A549 (cell line): ENCODE measurements around the gene DGUOK. TPM values are rescaled to one million over a fixed set of nuclear protein-coding genes. Genes with fewer than 3 reads are reported as not detected.
"Not testable (repeated sequence)": the region's sequence is repeated elsewhere in the genome, so short reads cannot be mapped to it uniquely, and the experiment has no call there.

Experiments
- ATAC-seq, 2 experiments: fragments of 200-7000 bp in 1 of 2; fragments of >200 bp in 1 of 2; cut with Nextera tagmentation in 1 of 2; cut with Tn5 transposase in 1 of 2; 3 replicates each; pipeline versions ENCODE4 v1.8.0 to v1.9.1; 2018 to 2020; ENCODE audit warnings: mild to moderate bottlenecking in 1 of 2, moderate library complexity in 1 of 2
- CTCF ChIA-PET: fragments of 300-600 bp; sonication (Branson Sonifier 250); formaldehyde crosslinking; extraction: SDS; loops from one replicate; lab custom pipeline; 2021; ENCODE audit warnings: antibody characterized with exemption, inconsistent platforms; lab: Yijun Ruan, JAX
- POLR2A ChIA-PET: fragments of 350-600 bp; formaldehyde crosslinking; extraction: SDS; loops from one replicate; lab custom pipeline; 2021; ENCODE audit warnings: antibody characterized with exemption, inconsistent platforms; lab: Yijun Ruan, JAX
- DNase-seq, 2 experiments: peaks; one replicate each; pipeline versions ENCODE4 v3.0.0 to v3.0.0-alpha.2; 2011 to 2016; ENCODE audit warnings: low read depth in 1 of 2, low spot score in 1 of 2
- FAIRE-seq: peaks from 2 replicates; lab custom pipeline; 2011; peaks lifted over from hg19 to GRCh38; lab: Jason Lieb, UNC
- H3K27ac ChIP-seq, 2 experiments: fragments of >200 bp; sonication (Bioruptor Twin); formaldehyde crosslinking; 3 replicates each; pipeline ENCODE4 v1.5.1; 2016 to 2017
- H3K4me1 ChIP-seq: fragments of >200 bp; sonication (Bioruptor Twin); formaldehyde crosslinking; 3 replicates; pipeline ENCODE4 v1.6.1; 2016
- H3K4me2 ChIP-seq: fragments of >200 bp; sonication (Bioruptor Twin); formaldehyde crosslinking; 3 replicates; pipeline ENCODE4 v1.6.1; 2016
- H3K4me3 ChIP-seq: fragments of >200 bp; sonication (Bioruptor Twin); formaldehyde crosslinking; 3 replicates; pipeline ENCODE4 v1.5.1; 2016
- H3K9me3 ChIP-seq: fragments of >200 bp; sonication (Bioruptor Twin); formaldehyde crosslinking; 3 replicates; pipeline ENCODE4 v1.6.1; 2016
- BHLHE40 ChIP-seq: IDR thresholded peaks from 2 replicates; pipeline ENCODE4 v1.6.1; 2012; ENCODE audit warnings: low read depth, low read length, inconsistent platforms
- CBX8 ChIP-seq: fragments of 200-600 bp; sonication (generic); IDR thresholded peaks from 2 replicates; pipeline ENCODE4 v1.6.1; 2016
- CEBPB ChIP-seq, 2 experiments: fragments of >200 bp in 1 of 2; sonication (Bioruptor Twin) in 1 of 2; formaldehyde crosslinking in 1 of 2; IDR thresholded peaks; 2 replicates each; pipeline ENCODE4 v1.6.1; 2012 to 2016
- EHF ChIP-seq: fragments of 250-450 bp; sonication (Bioruptor Pico); IDR thresholded peaks from 2 replicates; pipeline ENCODE4 v1.5.0; 2020; ENCODE audit warnings: mild to moderate bottlenecking
- EHMT2 ChIP-seq: fragments of 200-600 bp; sonication (generic); IDR thresholded peaks from 2 replicates; pipeline ENCODE4 v1.6.1; 2016; ENCODE audit warnings: antibody characterized with exemption, low read depth, mild to moderate bottlenecking, moderate library complexity
- FOSB ChIP-seq: fragments of 250-450 bp; sonication (Bioruptor Pico); IDR thresholded peaks from 2 replicates; pipeline ENCODE4 v1.5.0; 2020; ENCODE audit warnings: mild to moderate bottlenecking, moderate library complexity
- FOSL2 ChIP-seq, 2 experiments: fragments of 450-650 bp in 1 of 2; fragments of >200 bp in 1 of 2; sonication (Bioruptor Twin) in 1 of 2; formaldehyde crosslinking; IDR thresholded peaks; 2 replicates each; pipeline versions ENCODE4 v1.5.0 to v1.6.1; 2016 to 2020; ENCODE audit warnings: mild to moderate bottlenecking in 1 of 2, moderate library complexity in 1 of 2
- HEYL ChIP-seq: fragments of 250-450 bp; sonication (Bioruptor Pico); IDR thresholded peaks from 2 replicates; pipeline ENCODE4 v1.8.0; 2021; ENCODE audit warnings: mild to moderate bottlenecking, moderate library complexity
- HOXB5 ChIP-seq: fragments of 250-450 bp; sonication (Bioruptor Pico); IDR thresholded peaks from 2 replicates; pipeline ENCODE4 v1.5.0; 2020; ENCODE audit warnings: mild to moderate bottlenecking, moderate library complexity
- KDM1A ChIP-seq: fragments of 200-600 bp; sonication (generic); IDR thresholded peaks from 2 replicates; pipeline ENCODE4 v1.6.1; 2016; ENCODE audit warnings: low read depth, mild to moderate bottlenecking
- NFE2L2 ChIP-seq: fragments of 150-350 bp; conservative IDR thresholded peaks from 2 replicates; pipeline ENCODE4 v1.6.1; 2014; ENCODE audit warnings: low read length
- NR3C1 ChIP-seq: fragments of >200 bp; sonication (Bioruptor Twin); formaldehyde crosslinking; IDR thresholded peaks from 3 replicates; pipeline ENCODE4 v1.6.1; 2017
- PHF8 ChIP-seq: fragments of 200-600 bp; sonication (generic); IDR thresholded peaks from 2 replicates; pipeline ENCODE4 v1.6.1; 2016; ENCODE audit warnings: low read depth, mild to moderate bottlenecking, antibody characterized with exemption, moderate library complexity, borderline replicate concordance
- POLR2AphosphoS2 ChIP-seq: conservative IDR thresholded peaks from 2 replicates; pipeline ENCODE4 v1.6.1; 2012; ENCODE audit warnings: low read length, improper control_type of control experiment, inconsistent platforms
- RARB ChIP-seq: fragments of 250-450 bp; sonication (Bioruptor Pico); IDR thresholded peaks from 2 replicates; pipeline ENCODE4 v1.8.0; 2021; ENCODE audit warnings: mild to moderate bottlenecking, moderate library complexity
- RCOR1 ChIP-seq: fragments of 150-350 bp; IDR thresholded peaks from 2 replicates; pipeline ENCODE4 v1.6.1; 2014; ENCODE audit warnings: antibody characterized with exemption, low read length, low read depth
- RFX5 ChIP-seq: fragments of 450-650 bp; IDR thresholded peaks from 2 replicates; pipeline ENCODE4 v1.7.1; 2014; ENCODE audit warnings: antibody characterized with exemption, mild to moderate bottlenecking, moderate library complexity
- RNF2 ChIP-seq: fragments of 200-600 bp; sonication (generic); IDR thresholded peaks from 2 replicates; pipeline ENCODE4 v1.6.1; 2016; ENCODE audit warnings: low read depth, mild to moderate bottlenecking, antibody characterized with exemption, moderate library complexity, borderline replicate concordance
- SREBF2 ChIP-seq: fragments of 450-650 bp; IDR thresholded peaks from 2 replicates; pipeline ENCODE4 v1.6.1; 2014; ENCODE audit warnings: mild to moderate bottlenecking, moderate library complexity
- TP53 ChIP-seq: fragments of 250-450 bp; sonication (Bioruptor Pico); IDR thresholded peaks from 2 replicates; pipeline ENCODE4 v1.5.0; 2021; ENCODE audit warnings: mild to moderate bottlenecking, moderate library complexity
- ZC3H11A ChIP-seq: fragments of 450-650 bp; IDR thresholded peaks from 2 replicates; pipeline ENCODE4 v1.6.1; 2014; ENCODE audit warnings: antibody characterized with exemption, mild to moderate bottlenecking
- ZFP36 ChIP-seq: fragments of 450-650 bp; IDR thresholded peaks from 2 replicates; pipeline ENCODE4 v1.6.1; 2014; ENCODE audit warnings: borderline replicate concordance; ENCODE audit not compliant: partially characterized antibody
- WGBS: methylation state at CpG from one replicate; pipeline ENCODE4 v1.1.6; 2017; ENCODE audit errors: missing lambda C conversion rate; 5-methylcytosine and 5-hydroxymethylcytosine counted together
- polyA plus RNA-seq, 4 experiments: library from polyadenylated mRNA; depleted of rRNA in 3 of 4; stranded (reverse); fragments of >200 nt; fragmentation: RNase III in 1 of 4; extraction: RNeasy Plus Mini Kit Qiagen cat#74134 plus additional on column Dnase treatment in 1 of 4; gene quantifications; 2 replicates in 3 of 4; 3 replicates in 1 of 4; pipeline ENCODE4 v1.2.3, GENCODE V29; 2011 to 2017
- TF ChIP-seq, protein P1 (sequence below): fragments of >200 bp; sonication (Bioruptor Twin); formaldehyde crosslinking; IDR thresholded peaks from 3 replicates; pipeline ENCODE4 v1.5.1; 2016
- TF ChIP-seq, protein P2 (sequence below): IDR thresholded peaks from 2 replicates; pipeline ENCODE4 v1.6.1; 2012
- TF ChIP-seq, protein P3 (sequence below): fragments of 150-350 bp; IDR thresholded peaks from 2 replicates; pipeline ENCODE4 v1.6.1; 2014; ENCODE audit warnings: low read depth, mild to moderate bottlenecking, low read length
- TF ChIP-seq, protein P4 (sequence below): fragments of >200 bp; sonication (Bioruptor Twin); formaldehyde crosslinking; IDR thresholded peaks from 3 replicates; pipeline ENCODE4 v1.6.1; 2016
- TF ChIP-seq, protein P5 (sequence below): IDR thresholded peaks from 2 replicates; pipeline ENCODE4 v1.6.1; 2012; ENCODE audit warnings: low read depth, borderline replicate concordance

The DGUOK gene
- polyA plus RNA-seq, 2 of the 4 experiments (the other 2 are of a cell fraction), result 128 to 145 TPM

DNA sequence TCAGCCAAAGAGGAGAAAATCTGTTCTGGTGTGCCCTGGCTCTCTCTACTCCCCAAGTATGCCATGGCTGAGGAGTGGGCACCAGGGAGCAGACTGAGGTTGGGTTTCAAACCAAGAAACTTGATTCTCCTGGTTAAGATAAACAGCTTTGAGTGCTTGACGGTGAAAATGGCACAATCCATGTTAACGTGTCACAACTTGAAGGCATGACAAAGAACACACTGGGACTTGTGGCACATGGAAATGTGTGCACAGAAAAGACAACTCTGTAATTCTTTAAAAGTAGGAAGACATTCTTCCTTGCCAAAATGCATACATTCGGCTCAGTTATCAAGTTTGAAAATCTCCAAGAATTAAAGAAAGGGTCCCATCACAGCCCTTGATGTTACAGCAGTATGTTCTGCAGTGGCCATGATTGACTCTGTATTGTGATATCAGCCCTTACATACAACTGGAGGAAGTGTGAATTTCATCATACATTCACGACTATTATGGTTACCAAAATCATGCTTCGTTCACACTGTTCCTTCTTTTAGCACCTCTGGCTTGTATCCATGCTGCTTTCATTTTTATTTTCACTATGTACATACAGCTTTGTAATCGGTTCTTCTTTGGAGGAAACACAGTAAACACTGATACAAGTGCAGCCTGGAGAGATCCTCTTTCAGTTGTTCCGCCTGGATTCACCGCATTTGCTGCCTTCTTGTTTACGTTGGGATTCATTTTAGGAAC is 49.4 kb upstream of the DGUOK start:
- Histone ChIP-seq H3K4me1 (no peaks in the 10 kb centered on the region), H3K9me3 (no peaks in the 10 kb centered on the region), H3K4me2 (0 out of 3 replicates have a peak overlapping the region, but pooled peaks have one; percentile 26), H3K4me3 (no peak overlapping the region), H3K27ac (no peak overlapping the region)
- DNase-seq (no peak), FAIRE-seq (no peak), ATAC-seq (peak; percentile 43 to 47; a peak in 4 of 6 replicates)
- ChIA-PET POLR2A (no interaction called here), CTCF (no interaction called here)
- WGBS, result 41% methylated on average over 9 of the region's 9 CpGs
- TF ChIP-seq, protein P1, sequence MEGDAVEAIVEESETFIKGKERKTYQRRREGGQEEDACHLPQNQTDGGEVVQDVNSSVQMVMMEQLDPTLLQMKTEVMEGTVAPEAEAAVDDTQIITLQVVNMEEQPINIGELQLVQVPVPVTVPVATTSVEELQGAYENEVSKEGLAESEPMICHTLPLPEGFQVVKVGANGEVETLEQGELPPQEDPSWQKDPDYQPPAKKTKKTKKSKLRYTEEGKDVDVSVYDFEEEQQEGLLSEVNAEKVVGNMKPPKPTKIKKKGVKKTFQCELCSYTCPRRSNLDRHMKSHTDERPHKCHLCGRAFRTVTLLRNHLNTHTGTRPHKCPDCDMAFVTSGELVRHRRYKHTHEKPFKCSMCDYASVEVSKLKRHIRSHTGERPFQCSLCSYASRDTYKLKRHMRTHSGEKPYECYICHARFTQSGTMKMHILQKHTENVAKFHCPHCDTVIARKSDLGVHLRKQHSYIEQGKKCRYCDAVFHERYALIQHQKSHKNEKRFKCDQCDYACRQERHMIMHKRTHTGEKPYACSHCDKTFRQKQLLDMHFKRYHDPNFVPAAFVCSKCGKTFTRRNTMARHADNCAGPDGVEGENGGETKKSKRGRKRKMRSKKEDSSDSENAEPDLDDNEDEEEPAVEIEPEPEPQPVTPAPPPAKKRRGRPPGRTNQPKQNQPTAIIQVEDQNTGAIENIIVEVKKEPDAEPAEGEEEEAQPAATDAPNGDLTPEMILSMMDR, result no peak
- TF ChIP-seq EHMT2 (no peak), RARB (no peak), EHF (no peak), HEYL (CRISPR knock-in tag) (no peak), RFX5 (no peak), RCOR1 (no peak), ZFP36 (no peak), CEBPB (IDR thresholded peaks at IDR 0.05) (no peak), BHLHE40 (no peak), CBX8 (no peak), HOXB5 (no peak), NR3C1 (no peak), ZC3H11A (no peak), POLR2AphosphoS2 (no peak), TP53 (CRISPR knock-in tag) (no peak)
- TF ChIP-seq, protein P2, sequence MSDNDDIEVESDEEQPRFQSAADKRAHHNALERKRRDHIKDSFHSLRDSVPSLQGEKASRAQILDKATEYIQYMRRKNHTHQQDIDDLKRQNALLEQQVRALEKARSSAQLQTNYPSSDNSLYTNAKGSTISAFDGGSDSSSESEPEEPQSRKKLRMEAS, result no peak
- TF ChIP-seq, protein P3, sequence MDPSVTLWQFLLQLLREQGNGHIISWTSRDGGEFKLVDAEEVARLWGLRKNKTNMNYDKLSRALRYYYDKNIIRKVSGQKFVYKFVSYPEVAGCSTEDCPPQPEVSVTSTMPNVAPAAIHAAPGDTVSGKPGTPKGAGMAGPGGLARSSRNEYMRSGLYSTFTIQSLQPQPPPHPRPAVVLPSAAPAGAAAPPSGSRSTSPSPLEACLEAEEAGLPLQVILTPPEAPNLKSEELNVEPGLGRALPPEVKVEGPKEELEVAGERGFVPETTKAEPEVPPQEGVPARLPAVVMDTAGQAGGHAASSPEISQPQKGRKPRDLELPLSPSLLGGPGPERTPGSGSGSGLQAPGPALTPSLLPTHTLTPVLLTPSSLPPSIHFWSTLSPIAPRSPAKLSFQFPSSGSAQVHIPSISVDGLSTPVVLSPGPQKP, result no peak
- TF ChIP-seq, protein P4, sequence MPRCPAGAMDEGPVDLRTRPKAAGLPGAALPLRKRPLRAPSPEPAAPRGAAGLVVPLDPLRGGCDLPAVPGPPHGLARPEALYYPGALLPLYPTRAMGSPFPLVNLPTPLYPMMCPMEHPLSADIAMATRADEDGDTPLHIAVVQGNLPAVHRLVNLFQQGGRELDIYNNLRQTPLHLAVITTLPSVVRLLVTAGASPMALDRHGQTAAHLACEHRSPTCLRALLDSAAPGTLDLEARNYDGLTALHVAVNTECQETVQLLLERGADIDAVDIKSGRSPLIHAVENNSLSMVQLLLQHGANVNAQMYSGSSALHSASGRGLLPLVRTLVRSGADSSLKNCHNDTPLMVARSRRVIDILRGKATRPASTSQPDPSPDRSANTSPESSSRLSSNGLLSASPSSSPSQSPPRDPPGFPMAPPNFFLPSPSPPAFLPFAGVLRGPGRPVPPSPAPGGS, result no peak

DNA sequence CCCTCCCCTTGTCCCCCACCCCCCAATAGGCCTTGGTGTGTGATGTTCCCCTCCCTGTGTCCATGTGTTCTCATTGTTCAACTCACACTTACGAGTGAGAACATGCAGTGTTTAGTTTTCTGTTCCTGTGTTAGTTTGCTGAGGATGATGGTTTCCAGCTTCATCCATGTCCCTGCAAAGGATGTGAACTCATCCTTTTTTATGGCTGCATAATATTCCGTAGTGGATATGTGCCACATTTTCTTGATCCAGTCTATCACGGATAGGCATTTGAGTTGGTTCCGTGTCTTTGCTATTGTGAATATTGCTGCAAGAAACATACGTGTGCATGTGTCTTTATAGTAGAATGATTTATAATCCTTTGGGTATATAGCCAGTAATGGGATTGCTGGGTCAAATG is 48.7 kb upstream of the DGUOK start:
- ATAC-seq, DNase-seq, H3K4me2 ChIP-seq, H3K4me1 ChIP-seq, FAIRE-seq, H3K9me3 ChIP-seq, H3K27ac ChIP-seq, POLR2A ChIA-PET, H3K4me3 ChIP-seq, CTCF ChIA-PET: not testable (repeated sequence)
- WGBS, result 83% methylated on average over 5 of the region's 5 CpGs

DNA sequence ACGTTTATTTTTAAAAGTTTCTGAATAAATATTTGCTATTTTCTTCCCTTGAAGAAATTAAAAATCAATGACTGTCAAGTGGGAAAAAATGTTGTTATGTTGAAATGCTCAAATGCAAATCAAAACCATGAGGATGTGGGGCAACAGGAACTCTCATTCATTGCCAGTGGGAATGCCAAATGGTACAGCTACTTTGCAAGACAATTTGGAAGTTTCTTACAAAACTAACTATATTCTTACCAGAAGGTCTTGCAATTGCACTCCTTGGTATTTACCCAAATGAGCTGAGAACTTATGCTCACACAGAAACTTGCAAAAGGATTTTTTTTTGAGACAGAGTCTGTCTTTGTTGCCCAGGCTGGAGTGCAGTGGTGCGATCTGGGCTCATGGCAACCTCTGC is 41.3 kb upstream of the DGUOK start:
- TF ChIP-seq RNF2 (no peak), FOSL2 (IDR thresholded peaks at IDR 0.05) (no peak), FOSL2 (CRISPR knock-in tag; IDR thresholded peaks at IDR 0.05) (no peak), SREBF2 (no peak), EHMT2 (no peak), FOSB (CRISPR knock-in tag) (no peak), NFE2L2 (no peak), PHF8 (no peak), EHF (no peak), KDM1A (no peak)
- TF ChIP-seq, protein P4, result no peak
- TF ChIP-seq, protein P5, sequence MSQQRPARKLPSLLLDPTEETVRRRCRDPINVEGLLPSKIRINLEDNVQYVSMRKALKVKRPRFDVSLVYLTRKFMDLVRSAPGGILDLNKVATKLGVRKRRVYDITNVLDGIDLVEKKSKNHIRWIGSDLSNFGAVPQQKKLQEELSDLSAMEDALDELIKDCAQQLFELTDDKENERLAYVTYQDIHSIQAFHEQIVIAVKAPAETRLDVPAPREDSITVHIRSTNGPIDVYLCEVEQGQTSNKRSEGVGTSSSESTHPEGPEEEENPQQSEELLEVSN, result no peak
- DNase-seq (no peak), FAIRE-seq (no peak), ATAC-seq (no peak)
- 41% methylated on average over 2 of the region's 2 CpGs for WGBS
- Histone ChIP-seq H3K9me3 (no peaks in the 10 kb centered on the region), H3K4me3 (no peak overlapping the region), H3K4me2 (no peak overlapping the region), H3K4me1 (peaks cover 8% of the 10 kb centered on the region; the same call in 2 of the 3 replicates), H3K27ac (no peak overlapping the region)
- CTCF ChIA-PET, result interaction anchor here (0.5 kb wide), 1 partner anchor 12 kb away, joined by 4 read pairs; no protein-coding TSS in a partner anchor
- POLR2A ChIA-PET, result no interaction called here
